Measurements from ENCODE around the gene MRPL58. TPM values are rescaled to one million over a fixed set of nuclear protein-coding genes. Genes with fewer than 3 reads are reported as not detected.

MRPL58 gene
- total RNA-seq, 3 donors from 2014 or later (not counting 1 experiment from before 2014, with no cell fraction given), result 9.0 to 15.7 (median 12.9) TPM

GRCh38 chr17:74990581-74991105 is 21.8 kb upstream of the MRPL58 start:
- Histone ChIP-seq H3K9me3 (ENCODE audit: control insufficient read depth, insufficient read depth, low read length) (no peaks in the 10 kb centered on the region), H3K4me1 (ENCODE audit: control insufficient read depth, insufficient read depth, low read length) (peaks cover 16% of the 10 kb centered on the region), H3K36me3 (ENCODE audit: control insufficient read depth, insufficient read depth, low read length) (no peaks in the 10 kb centered on the region), H3K27ac (ENCODE audit: low read length) (no peak overlapping the region), H3K27me3 (ENCODE audit: control insufficient read depth, insufficient read depth, low read length) (peaks cover 10% of the 10 kb centered on the region), H3K4me3 (ENCODE audit: low read length) (no peak overlapping the region)
- intact Hi-C loops (cut with micrococcal nuclease), result no loop called here
- no peak overlapping the region for H3K27ac Mint-ChIP-seq
- WGBS (ENCODE audit: insufficient coverage), result 95% methylated on average over 10 of the region's 10 CpGs
- H3K4me1 Mint-ChIP-seq, result peaks cover 9 to 10% of the 10 kb centered on the region in 2 donors
- no peak for DNase-seq
- H3K9me3 Mint-ChIP-seq, result no peaks in the 10 kb centered on the region
- no peak overlapping the region for H3K4me3 Mint-ChIP-seq
- H3K27me3 Mint-ChIP-seq (ENCODE audit: low read depth in 2 of 2), result peaks cover 2 to 18% of the 10 kb centered on the region in 2 donors
- TF ChIP-seq CTCF (IDR thresholded peaks at IDR 0.05), result no peak
- no peak for ATAC-seq
- H3K36me3 Mint-ChIP-seq, result no peaks in the 10 kb centered on the region

- peaks cover 10% of the 10 kb centered on the region for H3K27me3 ChIP-seq (ENCODE audit: control insufficient read depth, insufficient read depth, low read length)
- no peaks in the 10 kb centered on the region for H3K9me3 Mint-ChIP-seq
- H3K4me3 ChIP-seq (ENCODE audit: low read length), result no peak overlapping the region
- H3K27ac Mint-ChIP-seq, result no peak overlapping the region
- peaks cover 1 to 6% of the 10 kb centered on the region in 2 donors for H3K4me1 Mint-ChIP-seq
- no peak overlapping the region for H3K27ac ChIP-seq (ENCODE audit: low read length)
- no peaks in the 10 kb centered on the region for H3K36me3 Mint-ChIP-seq
- ATAC-seq (no peak), DNase-seq (no peak)
- intact Hi-C loops (cut with micrococcal nuclease), result no loop called here
- H3K9me3 ChIP-seq (ENCODE audit: control insufficient read depth, insufficient read depth, low read length), result no peaks in the 10 kb centered on the region
- H3K4me3 Mint-ChIP-seq, result no peak overlapping the region
- H3K27me3 Mint-ChIP-seq (ENCODE audit: low read depth in 2 of 2), result peaks cover 0 to 16% of the 10 kb centered on the region in 2 donors
- no peak for TF ChIP-seq CTCF (IDR thresholded peaks at IDR 0.05)
- no peaks in the 10 kb centered on the region for H3K36me3 ChIP-seq (ENCODE audit: control insufficient read depth, insufficient read depth, low read length)
- H3K4me1 ChIP-seq (ENCODE audit: control insufficient read depth, insufficient read depth, low read length), result peaks cover 12% of the 10 kb centered on the region
- WGBS (ENCODE audit: insufficient coverage), result 74% methylated on average over 2 of the region's 2 CpGs
These were observed 20.2 kb upstream of the MRPL58 start for GRCh38 chr17:74992223-74992622.

- H3K27ac Mint-ChIP-seq, result no peak overlapping the region
These were observed 18.0 kb upstream of the MRPL58 start for GRCh38 chr17:74994440-74994839.

More at GRCh38 chr17:74994440-74994839, 18.0 kb upstream of the MRPL58 start:
- peaks cover 3% of the 10 kb centered on the region for H3K4me1 ChIP-seq (ENCODE audit: control insufficient read depth, insufficient read depth, low read length)
- Mint-ChIP-seq H3K36me3 (no peaks in the 10 kb centered on the region), H3K9me3 (no peaks in the 10 kb centered on the region), H3K27me3 (ENCODE audit: low read depth in 2 of 2) (peaks cover 0 to 4% of the 10 kb centered on the region in 2 donors), H3K4me3 (no peak overlapping the region), H3K4me1 (peaks cover 6 to 9% of the 10 kb centered on the region in 2 donors)
- no peaks in the 10 kb centered on the region for H3K36me3 ChIP-seq (ENCODE audit: control insufficient read depth, insufficient read depth, low read length)
- no peaks in the 10 kb centered on the region for H3K27me3 ChIP-seq (ENCODE audit: control insufficient read depth, insufficient read depth, low read length)
- no peak for DNase-seq
- TF ChIP-seq CTCF (IDR thresholded peaks at IDR 0.05), result no peak
- no peak for ATAC-seq
- H3K27ac ChIP-seq (ENCODE audit: low read length), result no peak overlapping the region
- no peaks in the 10 kb centered on the region for H3K9me3 ChIP-seq (ENCODE audit: control insufficient read depth, insufficient read depth, low read length)
- intact Hi-C loops (cut with micrococcal nuclease), result no loop called here
- WGBS (ENCODE audit: insufficient coverage), result 92% methylated on average over 7 of the region's 7 CpGs
- no peak overlapping the region for H3K4me3 ChIP-seq (ENCODE audit: low read length)

Data from natural killer cell (primary cell).